ENCODE results near the gene PLA2G2D.

- TF ChIP-seq MAFK (IDR thresholded peaks at IDR 0.05; ENCODE audit: low read depth, low read length) (no peak), HDAC6 (IDR thresholded peaks at IDR 0.05; ENCODE audit: low read depth, low read length) (no peak), CTCF (IDR thresholded peaks at IDR 0.05; ENCODE audit: control extremely low read depth in 1 of 3, insufficient read depth in 1 of 3, low read depth in 1 of 3, low read length in 3 of 3) (no peak), KDM1A (IDR thresholded peaks at IDR 0.05; ENCODE audit: borderline replicate concordance, low read length) (no peak), KDM5A (IDR thresholded peaks at IDR 0.05; ENCODE audit: low read length) (no peak), CBX5 (IDR thresholded peaks at IDR 0.05; ENCODE audit: low read depth, low read length) (no peak), ATF3 (IDR thresholded peaks at IDR 0.05; ENCODE audit: insufficient read depth, low read depth, low read length) (no peak), POLR2A (IDR thresholded peaks at IDR 0.05; ENCODE audit: control extremely low read depth in 1 of 2, low read depth in 2 of 2, low read length in 2 of 2) (no peak), TAF1 (IDR thresholded peaks at IDR 0.05; ENCODE audit: low read depth, low read length) (no peak), TCF12 (IDR thresholded peaks at IDR 0.05; ENCODE audit: low read depth, low read length) (no peak), EP300 (IDR thresholded peaks at IDR 0.05; ENCODE audit: borderline replicate concordance in 1 of 2, low read depth in 2 of 2, low read length in 2 of 2) (no peak), USF2 (IDR thresholded peaks at IDR 0.05; ENCODE audit: low read length) (no peak)
These were observed 16.9 kb upstream of the PLA2G2D start for GRCh38 chr1:20136249-20136648.
